Hematopoietic multipotent progenitor cell treated with erythropoietin and hydrocortisone succinate and interleukin-3 and kit ligand, for 6 days (in vitro differentiated cells): ENCODE measurements around the gene KIAA1217.

Experiments
- DNase-seq: peaks from one replicate; pipeline ENCODE4 v3.0.0-alpha.2; 2015

KIAA1217 gene

GRCh38 chr10:24208661-24209431, at the start of gene KIAA1217:
KIAA1217 (plus strand) TSS chr10:24209138; CDS start chr10:24209194, 56 bp downstream.
- no peak for DNase-seq

- DNase-seq: no peak
Observed at GRCh38 chr10:24162206-24162985, 46.5 kb upstream of the KIAA1217 start.

GRCh38 chr10:24163485-24163884, 45.5 kb upstream of the KIAA1217 start:
- no peak for DNase-seq

GRCh38 chr10:24168258-24169170, 40.4 kb upstream of the KIAA1217 start:
- DNase-seq: no peak

- no peak for DNase-seq
Observed at GRCh38 chr10:24170199-24170598, 38.7 kb upstream of the KIAA1217 start.

- DNase-seq: no peak
Observed at GRCh38 chr10:24172909-24173308, 36.0 kb upstream of the KIAA1217 start.

- DNase-seq: no peak
Observed at GRCh38 chr10:24174014-24174413, 34.9 kb upstream of the KIAA1217 start.

GRCh38 chr10:24176658-24177057, 32.3 kb upstream of the KIAA1217 start:
- DNase-seq: no peak

GRCh38 chr10:24177636-24178035, 31.3 kb upstream of the KIAA1217 start:
- DNase-seq: no peak

GRCh38 chr10:24180891-24181290, 28.0 kb upstream of the KIAA1217 start:
- no peak for DNase-seq

- no peak for DNase-seq
Observed at GRCh38 chr10:24184455-24184854, 24.5 kb upstream of the KIAA1217 start.

- peak; percentile 13 for DNase-seq
Observed at GRCh38 chr10:24193330-24193729, 15.6 kb upstream of the KIAA1217 start.

GRCh38 chr10:24197263-24197662, 11.7 kb upstream of the KIAA1217 start:
- no peak for DNase-seq

GRCh38 chr10:24201503-24202180, 7.3 kb upstream of the KIAA1217 start:
- DNase-seq: no peak

GRCh38 chr10:24202181-24202570, 6.8 kb upstream of the KIAA1217 start:
- no peak for DNase-seq

GRCh38 chr10:24205821-24206220, 3.1 kb upstream of the KIAA1217 start:
- DNase-seq: no peak

GRCh38 chr10:24206334-24206733, 2.6 kb upstream of the KIAA1217 start:
- DNase-seq: no peak

- DNase-seq: no peak
Observed at GRCh38 chr10:24206926-24207325, 2.0 kb upstream of the KIAA1217 start.

GRCh38 chr10:24207341-24207740, 1.6 kb upstream of the KIAA1217 start:
- no peak for DNase-seq

- no peak for DNase-seq
Observed at GRCh38 chr10:24207781-24208611, 942 bp upstream of the KIAA1217 start.

- DNase-seq: no peak
Observed at GRCh38 chr10:24209432-24209771, 464 bp downstream of the KIAA1217 start.
